GM12891 (cell line): ENCODE results near the gene PRICKLE1.

Experiments
- POLR2AphosphoS5 ChIP-seq: IDR thresholded peaks from 2 replicates; pipeline ENCODE4 v1.6.1; 2011; ENCODE audit warnings: low read depth, low read length, control low read depth
- TAF1 ChIP-seq: IDR thresholded peaks from 2 replicates; pipeline ENCODE4 v1.6.1; 2011; ENCODE audit warnings: low read depth, low read length, control low read depth

DNA sequence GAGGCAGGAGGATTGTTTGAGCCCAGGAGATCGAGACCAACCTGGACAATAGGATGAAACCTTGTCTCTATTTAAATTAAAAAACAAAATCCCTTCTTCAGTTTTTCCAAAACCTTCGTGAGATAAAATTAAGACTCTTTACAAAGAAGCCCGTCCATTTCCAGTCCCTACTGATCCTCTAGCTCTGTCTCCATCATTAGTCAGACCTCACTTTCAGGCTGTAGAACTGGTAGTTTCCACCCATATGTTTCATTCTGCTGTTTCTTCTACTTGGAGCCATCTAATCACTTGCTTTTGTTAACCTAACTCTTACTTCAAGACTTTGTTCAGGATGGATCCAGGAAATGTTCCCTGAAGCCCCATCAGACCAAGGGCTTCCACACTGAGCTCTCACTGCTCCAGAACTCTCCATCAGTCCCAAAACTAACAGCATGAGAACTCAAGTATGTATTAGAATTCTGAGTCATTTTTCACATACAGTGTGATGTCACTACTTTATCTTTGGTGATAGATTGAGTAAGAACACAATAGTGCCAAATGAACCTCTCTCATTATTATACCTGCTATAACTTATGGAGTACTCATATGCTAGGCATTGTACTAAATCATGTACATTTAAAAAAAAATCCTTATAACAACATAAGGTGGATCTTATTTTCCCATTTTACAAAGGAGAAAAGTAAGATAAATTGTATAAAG lies 90.8 kb downstream of the PRICKLE1 start:
- no peak for TF ChIP-seq TAF1
- no peak for TF ChIP-seq POLR2AphosphoS5
